ENCODE measurements around the gene HMCN2.
"Not testable (repeated sequence)": the region's sequence is repeated elsewhere in the genome, so short reads cannot be mapped to it uniquely, and the experiment has no call there.

HMCN2 gene

GRCh38 chr9:130396581-130396980 lies 131.0 kb downstream of the HMCN2 start:
- no peak for DNase-seq

- no peak for DNase-seq
These were observed 133.1 kb downstream of the HMCN2 start for GRCh38 chr9:130398487-130399240.

- no peak for DNase-seq
These were observed 134.2 kb downstream of the HMCN2 start for GRCh38 chr9:130399768-130400167.

GRCh38 chr9:130400870-130401269 lies 135.3 kb downstream of the HMCN2 start:
- DNase-seq, result no peak

DNA sequence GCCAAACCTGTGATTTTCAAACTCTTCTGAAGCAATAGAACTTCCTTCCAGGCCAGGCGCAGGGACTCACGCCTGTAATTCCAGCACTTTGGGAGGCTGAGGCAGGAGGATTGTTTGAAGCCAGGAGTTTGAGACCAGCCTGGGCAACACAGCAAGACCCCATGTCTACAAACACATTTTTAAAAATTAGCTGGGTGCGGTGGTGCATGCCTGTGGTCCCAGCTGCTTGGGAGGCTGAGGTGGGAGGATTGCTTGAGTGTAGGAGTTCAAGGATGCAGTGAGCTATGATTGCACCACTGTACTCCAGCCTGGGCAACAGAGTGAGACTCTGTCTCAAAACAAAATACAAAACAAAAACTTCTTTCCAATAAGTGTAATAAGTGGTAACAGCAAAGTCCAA lies 136.2 kb downstream of the HMCN2 start:
- DNase-seq, result not testable (repeated sequence)

- DNase-seq, result no peak
These were observed 136.7 kb downstream of the HMCN2 start for GRCh38 chr9:130402243-130402642.

- DNase-seq, result no peak
These were observed 137.3 kb downstream of the HMCN2 start for GRCh38 chr9:130402645-130403440.

DNA sequence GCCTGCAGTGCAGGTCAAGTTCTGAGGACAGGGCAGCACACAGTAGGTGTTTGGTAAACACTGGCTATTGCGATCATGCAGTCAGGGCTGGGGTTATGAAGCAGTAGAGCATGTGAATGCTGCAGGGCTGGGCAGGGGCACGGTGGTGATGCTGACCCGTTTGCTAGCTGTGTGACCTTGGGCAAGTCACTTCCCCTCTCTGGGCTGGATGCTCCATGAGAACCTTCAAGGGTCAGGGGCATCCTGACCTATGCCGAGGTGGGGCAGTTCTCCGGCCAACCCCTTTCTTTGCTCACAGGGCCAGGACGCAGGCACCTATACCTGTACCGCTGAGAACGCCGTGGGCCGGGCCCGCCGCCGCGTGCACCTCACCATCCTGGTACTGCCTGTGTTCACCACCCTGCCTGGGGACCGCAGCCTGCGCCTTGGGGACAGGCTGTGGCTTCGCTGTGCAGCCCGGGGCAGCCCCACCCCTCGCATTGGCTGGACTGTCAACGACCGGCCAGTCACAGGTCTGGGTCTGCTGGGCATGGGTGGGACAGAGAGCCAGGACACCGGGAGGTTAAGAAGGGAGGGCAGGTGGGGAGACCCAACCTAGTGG lies 140.2 kb downstream of the HMCN2 start:
- DNase-seq, result no peak

GRCh38 chr9:130406278-130406895 lies 140.8 kb downstream of the HMCN2 start:
- DNase-seq, result no peak

DNA sequence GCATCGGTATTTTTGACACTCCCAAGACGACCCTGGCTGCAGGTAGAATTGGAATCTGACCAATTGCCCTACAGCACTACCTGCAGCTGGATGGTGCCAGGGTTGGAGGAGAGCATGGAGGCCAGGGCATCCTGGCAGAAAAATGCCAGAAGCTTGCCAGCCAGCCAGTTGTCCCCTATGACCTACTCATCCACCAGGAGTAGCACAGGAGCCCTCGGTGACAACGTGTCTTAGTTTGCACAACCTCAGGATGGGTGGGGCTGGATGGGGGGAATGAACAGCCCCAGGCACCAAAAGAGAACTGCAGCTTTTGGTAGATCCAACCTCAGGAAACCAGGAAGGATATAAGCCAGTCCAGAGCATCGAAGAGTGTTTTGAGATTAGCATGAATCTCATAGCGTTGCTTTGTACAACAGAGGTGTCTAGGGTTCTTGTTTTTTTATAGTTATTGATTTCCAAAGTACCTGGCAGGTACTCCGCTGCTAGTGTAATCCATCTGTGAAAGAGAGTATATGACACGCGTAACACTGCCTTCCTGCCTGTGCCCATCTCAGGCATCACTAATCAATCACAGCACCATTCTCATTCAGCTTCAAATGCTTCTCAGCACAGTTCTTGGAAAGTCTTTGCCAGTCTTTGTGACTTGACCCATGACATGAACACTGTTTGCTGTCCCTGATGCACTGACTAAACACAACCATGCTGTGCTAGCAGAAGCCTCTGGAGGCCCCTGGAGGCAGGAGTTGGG lies 142.5 kb downstream of the HMCN2 start:
- DNase-seq, result no peak

DNA sequence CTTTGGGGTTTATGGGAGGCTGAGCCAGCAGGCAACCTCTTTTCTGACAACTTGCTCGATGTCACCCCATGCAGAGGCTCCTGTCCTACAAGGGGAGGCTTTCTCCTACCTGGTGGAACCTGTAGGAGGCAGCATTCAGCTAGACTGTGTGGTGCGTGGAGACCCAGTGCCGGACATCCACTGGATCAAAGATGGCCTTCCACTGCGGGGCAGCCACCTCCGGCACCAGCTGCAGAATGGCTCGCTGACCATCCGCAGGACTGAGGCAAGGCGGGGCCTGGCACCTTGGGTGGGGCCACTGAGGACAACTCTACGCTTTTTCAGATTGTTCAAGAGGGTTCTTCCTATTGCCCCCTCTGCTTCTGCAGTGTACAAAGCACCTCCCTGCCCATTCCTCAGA lies 143.1 kb downstream of the HMCN2 start:
- no peak for DNase-seq

DNA sequence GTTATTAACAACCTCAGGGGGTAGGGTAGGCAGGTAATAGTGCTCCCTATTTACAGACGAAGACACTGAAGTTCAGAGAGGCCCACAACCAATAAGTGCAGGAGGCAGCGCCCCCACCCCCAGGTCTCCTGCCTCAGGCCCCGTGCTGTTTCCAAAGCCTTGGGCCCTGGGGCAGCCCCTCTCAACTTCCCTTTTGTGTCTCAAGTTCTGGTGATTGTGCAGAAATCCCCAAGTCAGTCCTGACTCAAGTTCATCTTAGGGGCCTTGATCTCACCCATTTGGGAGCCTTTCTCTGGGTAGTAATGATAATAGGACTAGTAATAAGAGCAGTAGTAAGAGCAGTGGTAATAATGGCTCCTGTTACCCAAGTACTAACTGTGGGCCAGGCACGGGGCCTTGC lies 143.7 kb downstream of the HMCN2 start:
- DNase-seq, result no peak

GRCh38 chr9:130410443-130410842 lies 144.9 kb downstream of the HMCN2 start:
- no peak for DNase-seq

DNA sequence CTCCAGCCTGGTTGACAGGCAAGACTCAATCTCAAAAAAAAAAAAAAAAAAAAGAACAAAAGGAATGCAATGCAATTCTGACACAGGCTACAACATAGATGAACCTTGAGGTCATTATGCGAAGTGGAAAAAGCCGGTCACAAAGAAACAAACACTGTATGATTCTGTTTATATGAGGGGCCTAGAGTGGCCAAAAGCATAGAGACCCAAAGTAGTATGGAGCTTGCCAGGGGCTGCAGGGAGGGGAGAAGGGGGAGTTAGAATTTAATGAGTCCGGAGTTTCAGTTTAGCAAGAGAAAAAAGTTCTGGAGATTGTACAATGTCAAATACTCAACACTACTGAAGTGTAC lies 146.0 kb downstream of the HMCN2 start:
- no peak for DNase-seq

- no peak for DNase-seq
These were observed 148.6 kb downstream of the HMCN2 start for GRCh38 chr9:130414081-130414731.

GRCh38 chr9:130414910-130415746 lies 149.6 kb downstream of the HMCN2 start:
- DNase-seq, result no peak

DNA sequence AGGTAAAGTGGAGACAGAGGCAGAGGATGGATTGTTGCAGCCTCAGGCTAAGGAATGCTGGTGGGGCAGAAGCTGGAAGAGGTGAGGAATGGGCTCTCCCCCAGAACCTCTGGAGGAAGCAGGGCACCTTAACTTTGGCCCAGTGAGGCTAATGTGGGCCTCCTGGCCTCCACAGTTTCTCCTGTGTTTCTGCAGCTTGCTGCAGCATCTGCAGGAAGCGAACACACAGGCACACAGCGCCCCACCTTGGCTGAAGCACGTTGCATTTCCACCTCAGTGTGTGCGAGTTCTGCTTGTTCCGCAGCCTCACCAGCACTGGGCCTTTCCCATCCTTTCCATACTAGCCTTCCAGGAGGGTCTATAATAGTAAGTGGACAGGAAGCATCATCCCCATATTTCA lies 152.0 kb downstream of the HMCN2 start:
- DNase-seq, result peak in 1 of 2 experiments; percentile 25

- DNase-seq, result no peak
These were observed 153.2 kb downstream of the HMCN2 start for GRCh38 chr9:130418776-130419175.

- DNase-seq, result no peak
These were observed 154.0 kb downstream of the HMCN2 start for GRCh38 chr9:130419521-130420035.

GRCh38 chr9:130421154-130421801 lies 155.7 kb downstream of the HMCN2 start:
- DNase-seq, result peak; percentile 37 to 40

Measured in SHP77 (cell line).